Hematopoietic multipotent progenitor cell treated with erythropoietin and hydrocortisone succinate and interleukin-3 and kit ligand, for 17 days (in vitro differentiated cells): ENCODE measurements around the gene IFNA2.
"Not testable (repeated sequence)": the region's sequence is repeated elsewhere in the genome, so short reads cannot be mapped to it uniquely, and the experiment has no call there.

ENCODE experiments used
- DNase-seq: peaks from one replicate; pipeline ENCODE4 v3.0.0-alpha.2; 2015; ENCODE audit warnings: low spot score

Gene IFNA2

GRCh38 chr9:21385131-21385670 is at the start of gene IFNA2:
Gene IFNA2, minus strand, starts transcription at chr9:21385398. Its CDS starts 69 bp downstream, at chr9:21385329.
- DNase-seq, result no peak

- DNase-seq, result not testable (repeated sequence)
Observed at GRCh38 chr9:21435015-21435383, 49.8 kb upstream of the IFNA2 start.

GRCh38 chr9:21434202-21435014 is 49.2 kb upstream of the IFNA2 start:
- DNase-seq, result peak; percentile 9

- DNase-seq, result no peak
Observed at GRCh38 chr9:21432672-21433425, 47.7 kb upstream of the IFNA2 start.

- no peak for DNase-seq
Observed at GRCh38 chr9:21429191-21429590, 44.0 kb upstream of the IFNA2 start.

GRCh38 chr9:21428235-21428634 is 43.0 kb upstream of the IFNA2 start:
- DNase-seq, result no peak

GRCh38 chr9:21415493-21416267 is 30.5 kb upstream of the IFNA2 start:
- DNase-seq, result no peak

GRCh38 chr9:21414220-21414940 is 29.2 kb upstream of the IFNA2 start:
- no peak for DNase-seq

- DNase-seq, result no peak
Observed at GRCh38 chr9:21413624-21414023, 28.4 kb upstream of the IFNA2 start.

GRCh38 chr9:21413151-21413550 is 28.0 kb upstream of the IFNA2 start:
- DNase-seq, result no peak

GRCh38 chr9:21412107-21412506 is 26.9 kb upstream of the IFNA2 start:
- no peak for DNase-seq

- no peak for DNase-seq
Observed at GRCh38 chr9:21408817-21409216, 23.6 kb upstream of the IFNA2 start, which contains the start of gene IFNA8. Gene IFNA8, plus strand, starts transcription at chr9:21409117. Its CDS starts 60 bp downstream, at chr9:21409177.

- DNase-seq, result no peak
Observed at GRCh38 chr9:21404146-21404545, 18.9 kb upstream of the IFNA2 start.

- DNase-seq, result no peak
Observed at GRCh38 chr9:21402386-21403251, 17.4 kb upstream of the IFNA2 start.

GRCh38 chr9:21399956-21400355 is 14.8 kb upstream of the IFNA2 start:
- DNase-seq, result no peak

GRCh38 chr9:21398955-21399489 is 13.8 kb upstream of the IFNA2 start:
- DNase-seq, result no peak

- DNase-seq, result peak; percentile 19
Observed at GRCh38 chr9:21395778-21396717, 10.8 kb upstream of the IFNA2 start.

GRCh38 chr9:21392270-21392669 is 7.1 kb upstream of the IFNA2 start:
- no peak for DNase-seq

- no peak for DNase-seq
Observed at GRCh38 chr9:21383627-21384026, 1.6 kb downstream of the IFNA2 start.
